Endothelial cell of umbilical vein (primary cell): ENCODE results near the gene TCHP. TPM values are rescaled to one million over a fixed set of nuclear protein-coding genes. Genes with fewer than 3 reads are reported as not detected.

Source experiments
- BruUV-seq: library from RNA; stranded (reverse); fragments of 400-500 nt; replicated peaks from 2 replicates; lab custom pipeline; 2021; lab: Mats Ljungman, UMichigan
- CTCF ChIA-PET: fragments of 300-600, 350-600 bp; sonication (Branson Sonifier 250); formaldehyde crosslinking; loops from one replicate; lab custom pipeline; 2021; ENCODE audit warnings: antibody characterized with exemption, inconsistent platforms; lab: Charles Lee
- POLR2A ChIA-PET: fragments of 300-600, 350-600 bp; sonication (Branson Sonifier 250); formaldehyde crosslinking; loops from one replicate; lab custom pipeline; 2021; ENCODE audit warnings: antibody characterized with exemption, inconsistent platforms; lab: Charles Lee
- DNase-seq: peaks from one replicate; pipeline ENCODE4 v3.0.0-alpha.2; 2011; ENCODE audit warnings: low read depth, low spot score
- FAIRE-seq: peaks from 2 replicates; lab custom pipeline; 2011; peaks lifted over from hg19 to GRCh38; lab: Jason Lieb, UNC
- H2AFZ ChIP-seq: 2 replicates; pipeline ENCODE4 v1.6.0; 2012; ENCODE audit warnings: low read depth, low read length, control low read depth, inconsistent platforms
- H3K27ac ChIP-seq: 2 replicates; pipeline ENCODE4 v1.5.1; 2011; ENCODE audit warnings: low read depth, mild to moderate bottlenecking, control low read depth, low read length, moderate library complexity; ENCODE audit not compliant: insufficient read depth
- H3K27me3 ChIP-seq, 2 experiments: 2 replicates each; pipeline versions ENCODE4 v1.6.0 to v1.6.1; 2011; ENCODE audit warnings: low read length in 2 of 2, mixed read lengths in 1 of 2; ENCODE audit not compliant: control insufficient read depth in 2 of 2, insufficient read depth in 2 of 2
- H3K36me3 ChIP-seq, 2 experiments: 2 replicates in 1 of 2; 3 replicates in 1 of 2; pipeline ENCODE4 v1.5.1; 2011; ENCODE audit warnings: low read length in 2 of 2, mild to moderate bottlenecking in 1 of 2, moderate library complexity in 1 of 2; ENCODE audit not compliant: control insufficient read depth in 2 of 2, insufficient read depth in 2 of 2; ENCODE audit errors: extremely low read depth in 1 of 2
- H3K4me1 ChIP-seq: 3 replicates; pipeline ENCODE4 v1.5.1; 2011; ENCODE audit warnings: mild to moderate bottlenecking, low read length; ENCODE audit not compliant: control insufficient read depth, insufficient read depth; ENCODE audit errors: extremely low read depth
- H3K4me2 ChIP-seq: 2 replicates; pipeline ENCODE4 v1.6.1; 2011; ENCODE audit warnings: low read length, control low read depth, mixed read lengths; ENCODE audit not compliant: insufficient read depth
- H3K4me3 ChIP-seq, 3 experiments: fragments of 200-600 bp in 1 of 3; sonication (generic), shearing (Covaris generic) in 1 of 3; replicated peaks in 1 of 3; 2 replicates each; pipeline ENCODE4 v1.5.1; 2011 to 2016; ENCODE audit warnings: control low read depth in 3 of 3, low read length in 3 of 3, mild to moderate bottlenecking in 2 of 3, inconsistent platforms in 1 of 3, low read depth in 1 of 3, moderate library complexity in 1 of 3; ENCODE audit not compliant: insufficient read depth in 1 of 3
- H3K79me2 ChIP-seq: 2 replicates; pipeline ENCODE4 v1.6.0; 2012; ENCODE audit warnings: low read length, inconsistent platforms; ENCODE audit not compliant: control insufficient read depth, insufficient read depth
- H3K9ac ChIP-seq: replicated peaks from 2 replicates; pipeline ENCODE3; 2011; ENCODE audit warnings: low read length, control low read depth; ENCODE audit not compliant: insufficient read depth; ENCODE audit errors: extremely low read depth
- H3K9me1 ChIP-seq: replicated peaks from 3 replicates; pipeline ENCODE4 v1.6.0; 2011; ENCODE audit warnings: mild to moderate bottlenecking, low read length; ENCODE audit not compliant: control insufficient read depth, insufficient read depth; ENCODE audit errors: extremely low read depth
- H3K9me3 ChIP-seq: replicated peaks from 2 replicates; pipeline ENCODE4 v1.5.1; 2012; ENCODE audit warnings: low read length, inconsistent platforms; ENCODE audit not compliant: control insufficient read depth, insufficient read depth
- H4K20me1 ChIP-seq: replicated peaks from 2 replicates; pipeline ENCODE3; 2011; ENCODE audit warnings: mild to moderate bottlenecking, low read length; ENCODE audit not compliant: control insufficient read depth, insufficient read depth; ENCODE audit errors: extremely low read depth
- EZH2 ChIP-seq: IDR thresholded peaks from 2 replicates; pipeline ENCODE4 v1.6.1; 2012; ENCODE audit warnings: borderline replicate concordance, low read depth, mild to moderate bottlenecking, moderate library complexity, low read length, inconsistent platforms; ENCODE audit not compliant: severe bottlenecking
- FOS ChIP-seq: IDR thresholded peaks from 2 replicates; pipeline ENCODE4 v1.6.1; 2011; ENCODE audit warnings: mild to moderate bottlenecking, low read length, moderate library complexity, borderline replicate concordance; ENCODE audit not compliant: insufficient read depth
- GATA2 ChIP-seq: IDR thresholded peaks from 2 replicates; pipeline ENCODE4 v1.7.0; 2011; ENCODE audit warnings: low read depth, mild to moderate bottlenecking, moderate library complexity, mixed read lengths, low read length; ENCODE audit not compliant: insufficient read length, insufficient read depth
- MYC ChIP-seq: IDR thresholded peaks from one replicate; pipeline ENCODE4 v1.6.1; 2011; ENCODE audit warnings: mild to moderate bottlenecking, low read depth, low read length
- POLR2AphosphoS5 ChIP-seq: IDR thresholded peaks from 2 replicates; pipeline ENCODE4 v1.6.1; 2012; ENCODE audit warnings: low read depth, mild to moderate bottlenecking, control low read depth, low read length, moderate library complexity; ENCODE audit not compliant: insufficient read depth
- dilution Hi-C: fragments of 300-500 bp; cut with MboI; formaldehyde crosslinking; loops from one replicate; pipeline ENCODE4 v1.15.0; 2019; ENCODE audit warnings: low sequenced_read_pairs; ENCODE audit not compliant: extremely low pct_ligation_motif_present
- intact Hi-C: fragments of 100-400 bp; cut with micrococcal nuclease; formaldehyde crosslinking; loops from one replicate; pipeline ENCODE4 v1.10.0; 2022
- polyA plus RNA-seq, 4 experiments: library from polyadenylated mRNA; depleted of rRNA in 3 of 4; stranded (reverse) in 3 of 4; unstranded in 1 of 4; fragments of >200 nt; gene quantifications; 2 replicates each; pipeline versions ENCODE4 v1.2.1 to v1.2.3, GENCODE V29; 2011 to 2012; ENCODE audit warnings: missing spikeins in 1 of 4
- total RNA-seq: library from RNA; stranded (reverse); gene quantifications from 2 replicates; pipeline ENCODE4 v1.2.3, GENCODE V29; 2021
- TF ChIP-seq, protein P1 (sequence below), 2 donors: IDR thresholded peaks; 1 replicate in 1 of 2; 2 replicates in 1 of 2; pipeline ENCODE4 v1.5.1; 2011; ENCODE audit warnings: low read length in 2 of 2, mild to moderate bottlenecking in 2 of 2, moderate library complexity in 2 of 2, control low read depth in 1 of 2, inconsistent platforms in 1 of 2, low read depth in 1 of 2; ENCODE audit not compliant: insufficient read depth in 1 of 2; ENCODE audit errors: extremely low read depth in 1 of 2

Gene TCHP
- total and polyA plus RNA-seq, 2 donors (not counting 3 experiments of a cell fraction or from before 2014, with no cell fraction given): 12.9 to 24.3 TPM

DNA sequence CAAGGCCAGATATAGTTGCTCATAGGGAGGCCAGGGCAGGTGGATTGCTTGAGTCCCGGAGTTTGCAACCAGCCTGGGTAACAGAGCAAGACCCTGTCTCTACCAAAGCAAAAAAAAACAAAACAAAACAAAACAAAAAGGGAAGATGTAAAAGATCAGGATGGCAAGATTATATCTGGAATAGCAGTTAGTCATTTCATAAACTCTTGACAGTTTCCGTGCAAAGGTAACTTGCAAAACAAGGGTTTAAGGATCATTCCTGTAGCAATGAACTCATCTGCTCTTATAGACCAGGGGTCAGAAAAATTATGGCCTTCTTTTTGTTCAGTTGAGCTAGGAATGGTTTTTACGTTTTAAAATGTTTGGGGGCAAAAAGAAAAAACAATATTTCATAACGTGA lies 66.5 kb downstream of the TCHP start:
- dilution Hi-C loops (no loop called here), intact Hi-C loops (no loop called here)
- Histone ChIP-seq H3K4me1 (peaks cover 16% of the 10 kb centered on the region), H3K27me3 (no peaks in the 10 kb centered on the region), H3K9me1 (no peaks in the 10 kb centered on the region), H3K4me2 (no peak overlapping the region), H2AFZ (no peak overlapping the region), H3K27ac (no peak overlapping the region), H3K9ac (no peak overlapping the region), H4K20me1 (no peaks in the 10 kb centered on the region), H3K79me2 (no peaks in the 10 kb centered on the region), H3K9me3 (no peaks in the 10 kb centered on the region), H3K36me3 (peaks cover 10 to 14% of the 10 kb centered on the region in 2 experiments), H3K4me3 (no peak overlapping the region)
- DNase-seq: no peak
- no peak for FAIRE-seq
- no TSS peak for BruUV-seq
- CTCF ChIA-PET: interaction anchor here (0.6 kb wide), 1 partner anchor 50 kb away, joined by 4 read pairs; no protein-coding TSS in a partner anchor
- TF ChIP-seq, protein P1, sequence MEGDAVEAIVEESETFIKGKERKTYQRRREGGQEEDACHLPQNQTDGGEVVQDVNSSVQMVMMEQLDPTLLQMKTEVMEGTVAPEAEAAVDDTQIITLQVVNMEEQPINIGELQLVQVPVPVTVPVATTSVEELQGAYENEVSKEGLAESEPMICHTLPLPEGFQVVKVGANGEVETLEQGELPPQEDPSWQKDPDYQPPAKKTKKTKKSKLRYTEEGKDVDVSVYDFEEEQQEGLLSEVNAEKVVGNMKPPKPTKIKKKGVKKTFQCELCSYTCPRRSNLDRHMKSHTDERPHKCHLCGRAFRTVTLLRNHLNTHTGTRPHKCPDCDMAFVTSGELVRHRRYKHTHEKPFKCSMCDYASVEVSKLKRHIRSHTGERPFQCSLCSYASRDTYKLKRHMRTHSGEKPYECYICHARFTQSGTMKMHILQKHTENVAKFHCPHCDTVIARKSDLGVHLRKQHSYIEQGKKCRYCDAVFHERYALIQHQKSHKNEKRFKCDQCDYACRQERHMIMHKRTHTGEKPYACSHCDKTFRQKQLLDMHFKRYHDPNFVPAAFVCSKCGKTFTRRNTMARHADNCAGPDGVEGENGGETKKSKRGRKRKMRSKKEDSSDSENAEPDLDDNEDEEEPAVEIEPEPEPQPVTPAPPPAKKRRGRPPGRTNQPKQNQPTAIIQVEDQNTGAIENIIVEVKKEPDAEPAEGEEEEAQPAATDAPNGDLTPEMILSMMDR (IDR thresholded peaks at IDR 0.05; ENCODE audit: extremely low read depth in 1 of 2, insufficient read depth in 1 of 2, low read depth in 1 of 2, low read length in 2 of 2): no peak
- no peak for TF ChIP-seq POLR2AphosphoS5
- no peak for TF ChIP-seq MYC
- TF ChIP-seq EZH2: no peak
- no peak for TF ChIP-seq GATA2
- TF ChIP-seq FOS: no peak
- POLR2A ChIA-PET: interaction anchor here (0.7 kb wide), 1 partner anchor 304 kb away, joined by 3 read pairs; no protein-coding TSS in a partner anchor
